ENCODE measurements around the gene KCTD3. TPM values are rescaled to one million over a fixed set of nuclear protein-coding genes. Genes with fewer than 3 reads are reported as not detected.

The KCTD3 gene
- total RNA-seq, 4 donors from 2014 or later = 61.0 to 80.5 (median 65.2) TPM

GRCh38 chr1:215650446-215651149 is 83.5 kb downstream of the KCTD3 start:
- DNase-seq (ENCODE audit: extremely low spot score) = peak; percentile 64

GRCh38 chr1:215651867-215652266 is 84.8 kb downstream of the KCTD3 start:
- Histone ChIP-seq H3K4me1 (no peaks in the 10 kb centered on the region), H3K9me3 (no peaks in the 10 kb centered on the region), H3K27ac (replicated peaks in 1 of 4) (no peak overlapping the region), H3K4me3 (no peak overlapping the region), H3K27me3 (no peaks in the 10 kb centered on the region), H3K36me3 (no peaks in the 10 kb centered on the region)
- no peak for DNase-seq (ENCODE audit: extremely low spot score)
- intact Hi-C loops (cut with DNase I) = no loop called here
- TF ChIP-seq EP300 (IDR thresholded peaks at IDR 0.05) (no peak), CTCF (IDR thresholded peaks at IDR 0.05) (no peak), POLR2A (IDR thresholded peaks at IDR 0.05; ENCODE audit: low read depth) (no peak), POLR2AphosphoS5 (IDR thresholded peaks at IDR 0.05) (no peak)
- WGBS = 55% methylated on average over 3 of the region's 3 CpGs

More at GRCh38 chr1:215650446-215651149, 83.5 kb downstream of the KCTD3 start:
- no peak overlapping the region for H3K27ac ChIP-seq (replicated peaks in 1 of 4)
- no peak for TF ChIP-seq EP300 (IDR thresholded peaks at IDR 0.05)
- TF ChIP-seq POLR2AphosphoS5 (IDR thresholded peaks at IDR 0.05) = no peak
- no peak for TF ChIP-seq CTCF (IDR thresholded peaks at IDR 0.05)
- no peak for TF ChIP-seq POLR2A (IDR thresholded peaks at IDR 0.05; ENCODE audit: low read depth)
- H3K27me3 ChIP-seq = no peaks in the 10 kb centered on the region
- no peaks in the 10 kb centered on the region for H3K9me3 ChIP-seq
- no peak overlapping the region for H3K4me3 ChIP-seq
- H3K4me1 ChIP-seq = no peaks in the 10 kb centered on the region
- 56% methylated on average over 9 of the region's 9 CpGs for WGBS
- intact Hi-C loops (cut with DNase I) = no loop called here
- H3K36me3 ChIP-seq = no peaks in the 10 kb centered on the region

GRCh38 chr1:215652371-215652770 is 85.3 kb downstream of the KCTD3 start:
- Histone ChIP-seq H3K27ac (replicated peaks in 1 of 4) (no peak overlapping the region), H3K27me3 (no peaks in the 10 kb centered on the region), H3K36me3 (no peaks in the 10 kb centered on the region), H3K4me1 (no peaks in the 10 kb centered on the region), H3K4me3 (no peak overlapping the region), H3K9me3 (no peaks in the 10 kb centered on the region)
- WGBS = 81% methylated on average over 1 of the region's 1 CpG
- intact Hi-C loops (cut with DNase I) = no loop called here
- DNase-seq (ENCODE audit: extremely low spot score) = peak; percentile 37
- TF ChIP-seq CTCF (IDR thresholded peaks at IDR 0.05) = no peak
- no peak for TF ChIP-seq POLR2A (IDR thresholded peaks at IDR 0.05; ENCODE audit: low read depth)
- no peak for TF ChIP-seq EP300 (IDR thresholded peaks at IDR 0.05)
- TF ChIP-seq POLR2AphosphoS5 (IDR thresholded peaks at IDR 0.05) = no peak

- intact Hi-C loops (cut with DNase I) = no loop called here
- DNase-seq (ENCODE audit: extremely low spot score) = no peak
- H3K4me1 ChIP-seq = no peaks in the 10 kb centered on the region
These were observed 89.9 kb downstream of the KCTD3 start for GRCh38 chr1:215657047-215657446.

More at GRCh38 chr1:215657047-215657446, 89.9 kb downstream of the KCTD3 start:
- 94% methylated on average over 4 of the region's 4 CpGs for WGBS
- no peak overlapping the region for H3K4me3 ChIP-seq
- H3K36me3 ChIP-seq = no peaks in the 10 kb centered on the region
- no peaks in the 10 kb centered on the region for H3K9me3 ChIP-seq
- TF ChIP-seq POLR2AphosphoS5 (IDR thresholded peaks at IDR 0.05) (no peak), EP300 (IDR thresholded peaks at IDR 0.05) (no peak), POLR2A (IDR thresholded peaks at IDR 0.05; ENCODE audit: low read depth) (no peak), CTCF (IDR thresholded peaks at IDR 0.05) (no peak)
- no peaks in the 10 kb centered on the region for H3K27me3 ChIP-seq
- H3K27ac ChIP-seq (replicated peaks in 1 of 4) = no peak overlapping the region

Measured in esophagus muscularis mucosa (tissue), 4 donors.